HFFc6 (cell line): ENCODE data around the gene MTRF1. TPM values are rescaled to one million over a fixed set of nuclear protein-coding genes. Genes with fewer than 3 reads are reported as not detected.
A peak's percentile ranks its signal among the peaks of the same experiment; 100 is the strongest.

ENCODE experiments used
- DNase-seq: peaks from one replicate; pipeline ENCODE4 v3.0.0-alpha.2; 2018
- H3K27ac Mint-ChIP-seq: 2 replicates; pipeline ENCODE4 v1.8.0; 2020; ENCODE audit warnings: mild to moderate bottlenecking, mixed read lengths
- H3K27me3 Mint-ChIP-seq: 2 replicates; pipeline ENCODE4 v1.8.0; 2021; ENCODE audit warnings: mild to moderate bottlenecking, moderate library complexity, mixed read lengths; ENCODE audit not compliant: insufficient read depth
- H3K36me3 Mint-ChIP-seq: 2 replicates; pipeline ENCODE4 v1.8.0; 2021; ENCODE audit warnings: low read depth, mixed read lengths
- H3K4me1 Mint-ChIP-seq: 2 replicates; pipeline ENCODE4 v1.8.0; 2020; ENCODE audit warnings: low read depth, mixed read lengths
- H3K4me3 Mint-ChIP-seq: 2 replicates; pipeline ENCODE4 v1.8.0; 2020; ENCODE audit warnings: mild to moderate bottlenecking, moderate library complexity, mixed read lengths
- H3K9me3 Mint-ChIP-seq: 2 replicates; pipeline ENCODE4 v1.8.0; 2020; ENCODE audit warnings: mild to moderate bottlenecking, mixed read lengths
- total RNA-seq, 6 experiments: library from RNA; stranded (reverse); fragmentation: NEBNext Ultra II Directional; extraction: Animal tissue kit (Norgen Biotek cat#: 25700); gene quantifications; 2 replicates in 1 of 6; 3 replicates in 5 of 6; pipeline ENCODE4 v1.2.3, GENCODE V29; 2021
- TF ChIP-seq, protein P1 (sequence below): fragments of 200-600 bp; sonication (generic); IDR thresholded peaks from 2 replicates; pipeline ENCODE4 v1.5.0; 2021; ENCODE audit warnings: antibody characterized with exemption, mild to moderate bottlenecking

The MTRF1 gene
- total RNA-seq, 6 experiments from 2014 or later, result 6.7 to 10.9 (median 9.3) TPM

GRCh38 chr13:41274881-41275280, 11.5 kb upstream of the MTRF1 start:
- H3K36me3 Mint-ChIP-seq, result peaks cover 12% of the 10 kb centered on the region; the same call in 1 of the 2 replicates
- H3K27ac Mint-ChIP-seq, result no peak overlapping the region
- peak; percentile 20 for DNase-seq
- no peak overlapping the region for H3K4me3 Mint-ChIP-seq
- peaks cover 4% of the 10 kb centered on the region for H3K27me3 Mint-ChIP-seq
- no peaks in the 10 kb centered on the region for H3K4me1 Mint-ChIP-seq
- TF ChIP-seq, protein P1, sequence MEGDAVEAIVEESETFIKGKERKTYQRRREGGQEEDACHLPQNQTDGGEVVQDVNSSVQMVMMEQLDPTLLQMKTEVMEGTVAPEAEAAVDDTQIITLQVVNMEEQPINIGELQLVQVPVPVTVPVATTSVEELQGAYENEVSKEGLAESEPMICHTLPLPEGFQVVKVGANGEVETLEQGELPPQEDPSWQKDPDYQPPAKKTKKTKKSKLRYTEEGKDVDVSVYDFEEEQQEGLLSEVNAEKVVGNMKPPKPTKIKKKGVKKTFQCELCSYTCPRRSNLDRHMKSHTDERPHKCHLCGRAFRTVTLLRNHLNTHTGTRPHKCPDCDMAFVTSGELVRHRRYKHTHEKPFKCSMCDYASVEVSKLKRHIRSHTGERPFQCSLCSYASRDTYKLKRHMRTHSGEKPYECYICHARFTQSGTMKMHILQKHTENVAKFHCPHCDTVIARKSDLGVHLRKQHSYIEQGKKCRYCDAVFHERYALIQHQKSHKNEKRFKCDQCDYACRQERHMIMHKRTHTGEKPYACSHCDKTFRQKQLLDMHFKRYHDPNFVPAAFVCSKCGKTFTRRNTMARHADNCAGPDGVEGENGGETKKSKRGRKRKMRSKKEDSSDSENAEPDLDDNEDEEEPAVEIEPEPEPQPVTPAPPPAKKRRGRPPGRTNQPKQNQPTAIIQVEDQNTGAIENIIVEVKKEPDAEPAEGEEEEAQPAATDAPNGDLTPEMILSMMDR, result no peak
- H3K9me3 Mint-ChIP-seq, result peaks cover 10% of the 10 kb centered on the region

DNA sequence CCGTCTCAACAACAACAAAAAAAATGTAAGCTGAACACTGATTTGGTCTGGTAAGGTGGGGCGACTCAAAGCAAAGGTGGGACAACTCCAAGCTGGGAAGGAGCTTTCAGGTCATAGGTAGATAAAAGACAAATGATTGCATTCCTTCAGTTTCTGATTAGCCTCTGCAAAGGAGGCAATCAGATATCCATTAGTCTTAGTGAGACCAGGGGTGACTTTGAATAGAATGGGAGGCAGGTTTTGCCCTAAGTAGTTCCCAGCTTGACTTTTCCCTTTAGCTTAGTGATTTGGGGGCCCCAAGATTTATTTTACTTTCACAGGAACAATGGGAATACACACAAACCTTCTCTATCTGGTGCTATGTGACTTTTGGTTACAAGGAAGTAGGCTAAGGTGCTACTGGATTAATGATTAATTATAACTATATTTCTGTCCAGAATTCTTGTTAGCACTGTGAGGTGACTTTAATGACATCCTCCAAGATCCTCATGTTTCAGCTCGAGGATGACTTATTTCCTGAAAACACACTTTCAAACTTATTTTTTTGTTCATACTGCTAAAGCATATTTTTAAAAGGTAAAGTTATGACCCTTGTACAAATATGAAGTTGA, 10.6 kb upstream of the MTRF1 start:
- Mint-ChIP-seq H3K4me1 (no peaks in the 10 kb centered on the region), H3K27ac (no peak overlapping the region), H3K9me3 (peaks cover 14% of the 10 kb centered on the region), H3K36me3 (peaks cover 12% of the 10 kb centered on the region; the same call in 1 of the 2 replicates), H3K4me3 (no peak overlapping the region), H3K27me3 (peaks cover 4% of the 10 kb centered on the region)
- no peak for DNase-seq
- TF ChIP-seq, protein P1, result no peak

DNA sequence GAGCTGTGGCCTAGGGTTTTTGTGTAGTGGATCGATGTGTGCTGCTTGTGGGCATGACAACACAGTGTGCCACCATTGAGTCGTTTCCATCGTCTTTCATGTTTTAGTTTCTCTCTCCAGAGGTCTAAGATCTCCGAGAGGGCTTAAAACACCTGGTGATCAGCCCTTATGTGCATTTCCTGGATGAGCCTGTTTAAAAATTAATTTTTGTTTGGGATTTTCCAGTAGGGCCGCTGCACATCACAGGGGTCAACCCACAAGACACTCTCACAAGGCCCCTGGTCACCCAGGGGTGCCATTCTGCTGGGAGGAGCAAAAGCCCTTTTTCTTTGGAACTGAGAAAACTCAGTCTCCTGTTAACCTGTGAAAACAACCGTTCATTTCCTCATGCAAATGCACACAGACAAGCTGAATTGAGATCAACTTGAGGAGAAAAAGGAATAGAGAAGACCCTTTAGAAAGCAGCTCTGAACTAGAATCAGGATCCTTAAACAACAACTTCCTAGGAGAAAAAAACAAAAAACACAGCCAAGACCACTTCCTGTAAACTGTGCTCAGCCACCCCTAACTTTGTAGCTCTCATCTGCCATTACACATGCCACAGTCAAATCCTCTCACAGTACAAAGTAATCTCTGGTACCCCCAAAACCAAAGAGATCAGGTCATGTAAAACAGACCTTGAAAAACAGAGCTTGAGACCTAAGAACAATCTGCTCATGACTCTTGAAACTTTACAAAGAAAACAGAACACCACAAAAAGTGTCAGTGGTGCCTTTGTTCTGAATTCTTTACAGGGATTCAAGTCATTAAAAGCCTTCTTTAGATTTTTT, 8.3 kb upstream of the MTRF1 start:
- no peak for DNase-seq
- H3K9me3 Mint-ChIP-seq, result peaks cover 34% of the 10 kb centered on the region
- TF ChIP-seq, protein P1, result no peak
- no peaks in the 10 kb centered on the region for H3K4me1 Mint-ChIP-seq
- H3K4me3 Mint-ChIP-seq, result no peak overlapping the region
- no peak overlapping the region for H3K27ac Mint-ChIP-seq
- peaks cover 18% of the 10 kb centered on the region for H3K36me3 Mint-ChIP-seq
- H3K27me3 Mint-ChIP-seq, result peaks cover 4% of the 10 kb centered on the region

GRCh38 chr13:41268764-41269163, 5.4 kb upstream of the MTRF1 start:
- Mint-ChIP-seq H3K36me3 (peaks cover 18% of the 10 kb centered on the region), H3K9me3 (peaks cover 34% of the 10 kb centered on the region), H3K4me3 (no peak overlapping the region), H3K27ac (no peak overlapping the region), H3K27me3 (peaks cover 4% of the 10 kb centered on the region), H3K4me1 (no peaks in the 10 kb centered on the region)
- peak; percentile 17 for DNase-seq
- TF ChIP-seq, protein P1, result no peak

GRCh38 chr13:41267106-41267505, 3.7 kb upstream of the MTRF1 start:
- Mint-ChIP-seq H3K36me3 (peaks cover 15% of the 10 kb centered on the region), H3K4me1 (peaks cover 8% of the 10 kb centered on the region; the same call in 1 of the 2 replicates), H3K27me3 (peaks cover 4% of the 10 kb centered on the region; the same call in 1 of the 2 replicates), H3K27ac (no peak overlapping the region), H3K9me3 (peaks cover 34% of the 10 kb centered on the region), H3K4me3 (no peak overlapping the region)
- DNase-seq, result peak; percentile 13
- TF ChIP-seq, protein P1, result no peak
